Body of pancreas (tissue), 4 donors: ENCODE measurements around the gene PALMD. TPM values are rescaled to one million over a fixed set of nuclear protein-coding genes. Genes with fewer than 3 reads are reported as not detected.
A peak's percentile ranks its signal among the peaks of the same experiment; 100 is the strongest.

ENCODE experiments used
- ATAC-seq: fragments of 150-250 bp; one replicate; pipeline ENCODE4 v1.9.1; 2016
- DNase-seq, 4 donors: peaks; one replicate each; pipeline ENCODE4 v3.0.0-alpha.2; 2019
- H3K27ac ChIP-seq, 4 donors: fragments of 200-600 bp; sonication (generic); 1 replicate in 3 of 4; 2 replicates in 1 of 4; pipeline versions ENCODE4 v1.5.1 to v1.6.1; 2016 to 2019; ENCODE audit warnings: mild to moderate bottlenecking in 1 of 4, mixed read lengths in 1 of 4, moderate library complexity in 1 of 4
- H3K27me3 ChIP-seq, 2 donors: fragments of 200-600 bp; sonication (generic); one replicate each; pipeline ENCODE4 v1.6.0; 2016; ENCODE audit warnings: mild to moderate bottlenecking in 1 of 2
- H3K36me3 ChIP-seq, 2 donors: fragments of 200-600 bp; sonication (generic); replicated peaks in 1 of 2; 2 replicates each; pipeline ENCODE4 v1.5.1; 2016; ENCODE audit warnings: low read depth in 2 of 2; ENCODE audit not compliant: insufficient read depth in 1 of 2
- H3K4me1 ChIP-seq: fragments of 200-600 bp; sonication (generic); one replicate; pipeline ENCODE4 v1.6.0; 2016
- H3K4me3 ChIP-seq, 2 donors: fragments of 200-600 bp; sonication (generic); 1 replicate in 1 of 2; 2 replicates in 1 of 2; pipeline ENCODE4 v1.5.1; 2016 to 2019
- H3K9me3 ChIP-seq, 3 donors: fragments of 200-600 bp; sonication (generic); 1 replicate in 2 of 3; 2 replicates in 1 of 3; pipeline ENCODE4 v1.5.1; 2016
- POLR2A ChIP-seq, 3 donors: fragments of 450-650 bp; IDR thresholded peaks; one replicate each; pipeline ENCODE4 v1.6.1; 2016; ENCODE audit warnings: antibody characterized with exemption in 3 of 3, mild to moderate bottlenecking in 2 of 3
- WGBS, 2 donors: methylation state at CpG; one replicate each; pipeline ENCODE4 v1.1.5; 2017; 5-methylcytosine and 5-hydroxymethylcytosine counted together
- intact Hi-C: fragments of 100-400 bp; cut with DNase I; formaldehyde crosslinking; loops from one replicate; pipeline ENCODE4 v1.15.1; 2023
- total RNA-seq, 2 donors: library from RNA; depleted of rRNA; stranded (reverse); fragments of >200 nt; gene quantifications; one replicate each; pipeline ENCODE4 v1.1.0, GENCODE V29; 2016
- TF ChIP-seq, protein P1 (sequence below), 7 experiments: fragments of 450-650 bp in 4 of 7; fragments of 200-600 bp in 3 of 7; sonication (generic) in 3 of 7; IDR thresholded peaks; one replicate each; pipeline ENCODE4 v1.5.1; 2016 to 2019; ENCODE audit warnings: antibody characterized with exemption in 7 of 7

PALMD gene
- total RNA-seq, 2 donors from 2014 or later: 8.0 to 13.5 TPM

- Histone ChIP-seq H3K4me1 (peaks cover 39% of the 10 kb centered on the region), H3K27me3 (no peaks in the 10 kb centered on the region), H3K9me3 (no peaks in the 10 kb centered on the region), H3K36me3 (no peaks in the 10 kb centered on the region), H3K4me3 (no peak overlapping the region), H3K27ac (peak overlapping the region in 3 of 4 donors; percentile 14 to 68 (median 35))
- ATAC-seq: no peak
- 30 to 37% methylated on average over 4 of the region's 4 CpGs for WGBS, 2 donors
- TF ChIP-seq POLR2A (IDR thresholded peaks at IDR 0.05): no peak
- TF ChIP-seq, protein P1, sequence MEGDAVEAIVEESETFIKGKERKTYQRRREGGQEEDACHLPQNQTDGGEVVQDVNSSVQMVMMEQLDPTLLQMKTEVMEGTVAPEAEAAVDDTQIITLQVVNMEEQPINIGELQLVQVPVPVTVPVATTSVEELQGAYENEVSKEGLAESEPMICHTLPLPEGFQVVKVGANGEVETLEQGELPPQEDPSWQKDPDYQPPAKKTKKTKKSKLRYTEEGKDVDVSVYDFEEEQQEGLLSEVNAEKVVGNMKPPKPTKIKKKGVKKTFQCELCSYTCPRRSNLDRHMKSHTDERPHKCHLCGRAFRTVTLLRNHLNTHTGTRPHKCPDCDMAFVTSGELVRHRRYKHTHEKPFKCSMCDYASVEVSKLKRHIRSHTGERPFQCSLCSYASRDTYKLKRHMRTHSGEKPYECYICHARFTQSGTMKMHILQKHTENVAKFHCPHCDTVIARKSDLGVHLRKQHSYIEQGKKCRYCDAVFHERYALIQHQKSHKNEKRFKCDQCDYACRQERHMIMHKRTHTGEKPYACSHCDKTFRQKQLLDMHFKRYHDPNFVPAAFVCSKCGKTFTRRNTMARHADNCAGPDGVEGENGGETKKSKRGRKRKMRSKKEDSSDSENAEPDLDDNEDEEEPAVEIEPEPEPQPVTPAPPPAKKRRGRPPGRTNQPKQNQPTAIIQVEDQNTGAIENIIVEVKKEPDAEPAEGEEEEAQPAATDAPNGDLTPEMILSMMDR (IDR thresholded peaks at IDR 0.05): no peak
- intact Hi-C loops: no loop called here
- no peak for DNase-seq
Measured at GRCh38 chr1:99647490-99647889, 1.6 kb downstream of the PALMD start.

GRCh38 chr1:99648107-99648506, 2.2 kb downstream of the PALMD start:
- intact Hi-C loops: no loop called here
- Histone ChIP-seq H3K4me1 (peaks cover 39% of the 10 kb centered on the region), H3K4me3 (no peak overlapping the region), H3K9me3 (no peaks in the 10 kb centered on the region), H3K27ac (peak overlapping the region in 2 of 4 donors; percentile 14 to 68), H3K36me3 (no peaks in the 10 kb centered on the region), H3K27me3 (no peaks in the 10 kb centered on the region)
- TF ChIP-seq, protein P1 (IDR thresholded peaks at IDR 0.05): peak in 2 of 7 experiments; percentile 6 to 26
- TF ChIP-seq POLR2A (IDR thresholded peaks at IDR 0.05): no peak
- DNase-seq (peak in 3 of 4 donors; percentile 10 to 26 (median 14)), ATAC-seq (peak; percentile 64)
- WGBS, 2 donors: 56 to 63% methylated on average over 4 of the region's 4 CpGs

DNA sequence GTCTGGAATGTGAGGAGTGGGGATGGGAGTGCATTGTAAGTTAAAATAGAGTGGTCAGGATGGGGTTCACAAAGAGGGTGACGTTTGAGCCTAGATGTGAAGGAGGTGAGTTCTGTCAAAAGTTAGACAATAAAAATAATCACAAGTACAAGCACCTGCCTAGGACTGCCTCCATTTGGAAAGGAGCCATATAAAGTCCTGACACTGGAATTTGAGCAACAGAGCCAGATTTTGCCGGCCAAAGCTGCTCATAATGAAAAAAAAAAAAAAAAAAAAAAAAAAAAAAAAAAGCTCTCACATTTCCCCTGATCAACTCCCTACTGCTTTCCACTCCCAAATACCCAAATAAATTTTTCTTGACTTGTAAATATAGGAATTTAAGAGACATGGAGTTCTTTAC, 4.1 kb downstream of the PALMD start:
- peak in 3 of 4 donors; percentile 17 to 29 (median 29) for DNase-seq

GRCh38 chr1:99650773-99651437, 5.0 kb downstream of the PALMD start:
- H3K4me3 ChIP-seq: no peak overlapping the region

More for the DNA sequence above, 4.1 kb downstream of the PALMD start:
- ATAC-seq: peak; percentile 36
- Histone ChIP-seq H3K36me3 (no peaks in the 10 kb centered on the region), H3K27me3 (no peaks in the 10 kb centered on the region), H3K4me3 (no peak overlapping the region), H3K27ac (peak overlapping the region in 3 of 4 donors; percentile 37 to 65 (median 40)), H3K4me1 (peaks cover 33% of the 10 kb centered on the region), H3K9me3 (no peaks in the 10 kb centered on the region)
- 17 to 34% methylated on average over 2 of the region's 2 CpGs for WGBS, 2 donors
- intact Hi-C loops: no loop called here
- TF ChIP-seq POLR2A (IDR thresholded peaks at IDR 0.05): no peak
- TF ChIP-seq, protein P1 (IDR thresholded peaks at IDR 0.05): no peak

More at GRCh38 chr1:99650773-99651437, 5.0 kb downstream of the PALMD start:
- Histone ChIP-seq H3K36me3 (no peaks in the 10 kb centered on the region), H3K27me3 (no peaks in the 10 kb centered on the region), H3K27ac (peak overlapping the region in 3 of 4 donors; percentile 37 to 65 (median 40)), H3K9me3 (no peaks in the 10 kb centered on the region), H3K4me1 (peaks cover 24% of the 10 kb centered on the region)
- 33 to 50% methylated on average over 3 of the region's 3 CpGs for WGBS, 2 donors
- DNase-seq (no peak), ATAC-seq (no peak)
- intact Hi-C loops: no loop called here
- no peak for TF ChIP-seq POLR2A (IDR thresholded peaks at IDR 0.05)
- TF ChIP-seq, protein P1 (IDR thresholded peaks at IDR 0.05): no peak
